Esophagus squamous epithelium (tissue), 4 donors: ENCODE data around the gene SHFL.

Source experiments
- CTCF ChIP-seq, 6 experiments: fragments of 450-650 bp in 4 of 6; fragments of 200-600 bp in 2 of 6; sonication (generic) in 2 of 6; IDR thresholded peaks; one replicate each; pipeline ENCODE4 v1.5.1; 2016 to 2019; ENCODE audit warnings: antibody characterized with exemption in 6 of 6, mild to moderate bottlenecking in 4 of 6, moderate library complexity in 4 of 6
- POLR2A ChIP-seq, 4 donors: fragments of 450-650 bp; IDR thresholded peaks; one replicate each; pipeline ENCODE4 v1.6.1; 2017; ENCODE audit warnings: antibody characterized with exemption in 4 of 4, mild to moderate bottlenecking in 4 of 4, moderate library complexity in 3 of 4

GRCh38 chr19:10102787-10103236 lies 16.7 kb downstream of the SHFL start:
- TF ChIP-seq CTCF (IDR thresholded peaks at IDR 0.05): no peak
- TF ChIP-seq POLR2A (IDR thresholded peaks at IDR 0.05): no peak
